Heart right ventricle (tissue), 16 donors: ENCODE data around the gene RSPH1. TPM values are rescaled to one million over a fixed set of nuclear protein-coding genes. Genes with fewer than 3 reads are reported as not detected.

Experiments used
- ATAC-seq, 8 donors: fragments of 200-7000 bp; cut with Tn5 transposase; one replicate each; pipeline ENCODE4 v1.9.1; 2020; ENCODE audit warnings: mild to moderate bottlenecking in 8 of 8, moderate library complexity in 8 of 8, moderate number of reproducible peaks in 1 of 8
- DNase-seq, 2 donors: peaks; one replicate each; pipeline ENCODE4 v3.0.0-alpha.2; 2020
- H3K27ac ChIP-seq, 10 donors: fragments of 200-600 bp; sonication (generic) in 2 of 10; one replicate each; pipeline versions ENCODE4 v1.5.0 to v1.8.0; 2020 to 2022; ENCODE audit warnings: mild to moderate bottlenecking in 3 of 10
- H3K27me3 ChIP-seq, 7 donors: fragments of 200-600 bp; one replicate each; pipeline ENCODE4 v1.8.0; 2021 to 2022; ENCODE audit warnings: mild to moderate bottlenecking in 2 of 7
- H3K36me3 ChIP-seq, 9 donors: fragments of 200-600 bp; sonication (generic) in 1 of 9; one replicate each; pipeline versions ENCODE4 v1.5.0 to v1.8.0; 2020 to 2022; ENCODE audit warnings: mild to moderate bottlenecking in 2 of 9
- H3K4me1 ChIP-seq, 9 donors: fragments of 200-600 bp; sonication (generic) in 1 of 9; one replicate each; pipeline versions ENCODE4 v1.5.0 to v1.8.0; 2020 to 2022; ENCODE audit warnings: mild to moderate bottlenecking in 4 of 9
- H3K4me3 ChIP-seq, 10 donors: fragments of 200-600 bp; sonication (generic) in 2 of 10; one replicate each; pipeline versions ENCODE4 v1.5.0 to v1.8.0; 2020 to 2022; ENCODE audit warnings: mild to moderate bottlenecking in 7 of 10, moderate library complexity in 2 of 10
- H3K9me3 ChIP-seq, 11 donors: fragments of 200-600 bp in 10 of 11; sonication (generic) in 2 of 11; one replicate each; pipeline versions ENCODE4 v1.5.0 to v1.8.0; 2013 to 2022; ENCODE audit warnings: mild to moderate bottlenecking in 2 of 11, control low read depth in 1 of 11, moderate library complexity in 1 of 11
- CTCF ChIP-seq, 9 donors: fragments of 200-600 bp; sonication (generic) in 2 of 9; IDR thresholded peaks; one replicate each; pipeline versions ENCODE4 v1.5.0 to v1.8.0; 2021 to 2022; ENCODE audit warnings: antibody characterized with exemption in 9 of 9, mild to moderate bottlenecking in 5 of 9, moderate library complexity in 1 of 9
- WGBS, 2 donors: extraction: QIAGEN DNeasy Blood & Tissue Kit; methylation state at CpG; one replicate each; pipeline ENCODE4 v1.1.7; 2013; ENCODE audit warnings: inconsistent platforms in 1 of 2; 5-methylcytosine and 5-hydroxymethylcytosine counted together
- intact Hi-C, 10 donors: fragments of 100-400 bp; cut with DNase I; formaldehyde crosslinking; loops; one replicate each; pipeline versions ENCODE4 v1.11.1 to v1.14.2; 2022
- polyA plus RNA-seq, 2 donors: library from polyadenylated mRNA; stranded (reverse); fragments of 200-250 nt; gene quantifications; one replicate each; pipeline ENCODE4 v1.2.3, GENCODE V29; 2013
- total RNA-seq, 10 donors: library from RNA; stranded (reverse); fragmentation: NEBNext Ultra II Directional in 3 of 10; extraction: Animal tissue kit (Norgen Biotek cat#: 25700) in 3 of 10; gene quantifications; one replicate each; pipeline versions ENCODE4 v1.2.1 to v1.2.4, GENCODE V29; 2021 to 2023
- donor health status: Arrhythmogenic right ventricular cardiomyopathy.
- donor health status: ischemic (EF 13 %, LVEDD 7.1; RV severe dilation, severe dysfunction).
- donor health status: healthy with polysubstance abuse.
- donor health status: DM: no; HTN: yes; CAD: no.
- donor health status: DM: no; HTN: no; CAD: no.
- donor health status: ischemic (EF 25% LVEDD 6.9; RV normal size, moderate dysfunction).
- donor health status: ischemic (EF 25% LVEDD 5.7; RV mildly dilated, moderate dysfunction).
- donor health status: healthy.
- donor health status: DM: yes; HTN: yes; CAD: no.
- donor health status: Ischemic cardiomyopathy.
- donor health status: ischemic (EF 35%, LVEDD 5.7; RV mildly dilated, moderate dysfunction).
- donor health status: nonischemic (EF 11% LVEDD 7.7; RV severe dilation, severe dysfunction).
- donor health status: DM: yes; HTN: yes; CAD: no.
- donor health status: PGD.
- donor health status: ischemic (EF 29% LVEDD 5.4; RV normal size, mild dysfunction).
- donor health status: nonischemic (EF 23%, LVEDD 6.1; RV moderate dilation, normal function).

Gene RSPH1
- total and polyA plus RNA-seq, 12 donors, result 0.06 to 0.36 (median 0.20) TPM; not detected in 9

- H3K36me3 ChIP-seq, result peaks cover 0 to 95% (median 11%) of the 10 kb centered on the region in 9 donors
- intact Hi-C loops, result loop anchor here in 1 of 10 donors (10.0 kb wide), 1 partner anchor 58 kb away; no protein-coding TSS in a partner anchor
- 92 to 93% methylated on average over 25 of the region's 25 CpGs for WGBS, 2 donors
Measured at GRCh38 chr21:42543106-42543847, 47.3 kb upstream of the RSPH1 start.

GRCh38 chr21:42542596-42542995, 46.6 kb upstream of the RSPH1 start:
- no peak overlapping the region for H3K27ac ChIP-seq
- H3K4me1 ChIP-seq, result no peaks in the 10 kb centered on the region
- intact Hi-C loops, result loop anchor here in 1 of 10 donors (10.0 kb wide), 1 partner anchor 58 kb away; no protein-coding TSS in a partner anchor
- H3K4me3 ChIP-seq, result no peak overlapping the region
- TF ChIP-seq CTCF (IDR thresholded peaks at IDR 0.05), result no peak
- no peak for DNase-seq
- no peaks in the 10 kb centered on the region for H3K27me3 ChIP-seq
- 86 to 89% methylated on average over 10 of the region's 10 CpGs for WGBS, 2 donors
- no peaks in the 10 kb centered on the region for H3K9me3 ChIP-seq
- peaks cover 0 to 88% (median 11%) of the 10 kb centered on the region in 9 donors for H3K36me3 ChIP-seq
- no peak for ATAC-seq

More at GRCh38 chr21:42543106-42543847, 47.3 kb upstream of the RSPH1 start:
- Histone ChIP-seq H3K9me3 (no peaks in the 10 kb centered on the region), H3K4me3 (no peak overlapping the region), H3K27me3 (no peaks in the 10 kb centered on the region), H3K27ac (no peak overlapping the region), H3K4me1 (no peaks in the 10 kb centered on the region)
- ATAC-seq, result no peak
- DNase-seq, result no peak
- TF ChIP-seq CTCF (IDR thresholded peaks at IDR 0.05), result no peak

- H3K4me3 ChIP-seq, result no peak overlapping the region
- WGBS, 2 donors, result 84 to 87% methylated on average over 8 of the region's 8 CpGs
- intact Hi-C loops, result loop anchor here in 1 of 10 donors (10.0 kb wide), 1 partner anchor 57 kb away; no protein-coding TSS in a partner anchor
- no peaks in the 10 kb centered on the region for H3K9me3 ChIP-seq
- TF ChIP-seq CTCF (IDR thresholded peaks at IDR 0.05), result no peak
- no peak for DNase-seq
- H3K27me3 ChIP-seq, result no peaks in the 10 kb centered on the region
- peaks cover 0 to 85% (median 11%) of the 10 kb centered on the region in 9 donors for H3K36me3 ChIP-seq
- H3K4me1 ChIP-seq, result no peaks in the 10 kb centered on the region
- no peak for ATAC-seq
- H3K27ac ChIP-seq, result no peak overlapping the region
Measured at GRCh38 chr21:42542196-42542595, 46.2 kb upstream of the RSPH1 start.

- H3K4me3 ChIP-seq, result no peak overlapping the region
- no peaks in the 10 kb centered on the region for H3K9me3 ChIP-seq
- H3K36me3 ChIP-seq, result peaks cover 0 to 85% (median 11%) of the 10 kb centered on the region in 9 donors
- no peak for ATAC-seq
- TF ChIP-seq CTCF (IDR thresholded peaks at IDR 0.05), result no peak
- no peaks in the 10 kb centered on the region for H3K27me3 ChIP-seq
- DNase-seq, result no peak
- intact Hi-C loops, result loop anchor here in 1 of 10 donors (10.0 kb wide), 1 partner anchor 57 kb away; no protein-coding TSS in a partner anchor
- H3K4me1 ChIP-seq, result no peaks in the 10 kb centered on the region
- H3K27ac ChIP-seq, result no peak overlapping the region
Measured at GRCh38 chr21:42541618-42542017, 45.6 kb upstream of the RSPH1 start.
